ENCODE results near the gene STKLD1. TPM values are rescaled to one million over a fixed set of nuclear protein-coding genes. Genes with fewer than 3 reads are reported as not detected.

The STKLD1 gene
- total RNA-seq, 1 experiment from 2014 or later = 4.1 TPM

DNA sequence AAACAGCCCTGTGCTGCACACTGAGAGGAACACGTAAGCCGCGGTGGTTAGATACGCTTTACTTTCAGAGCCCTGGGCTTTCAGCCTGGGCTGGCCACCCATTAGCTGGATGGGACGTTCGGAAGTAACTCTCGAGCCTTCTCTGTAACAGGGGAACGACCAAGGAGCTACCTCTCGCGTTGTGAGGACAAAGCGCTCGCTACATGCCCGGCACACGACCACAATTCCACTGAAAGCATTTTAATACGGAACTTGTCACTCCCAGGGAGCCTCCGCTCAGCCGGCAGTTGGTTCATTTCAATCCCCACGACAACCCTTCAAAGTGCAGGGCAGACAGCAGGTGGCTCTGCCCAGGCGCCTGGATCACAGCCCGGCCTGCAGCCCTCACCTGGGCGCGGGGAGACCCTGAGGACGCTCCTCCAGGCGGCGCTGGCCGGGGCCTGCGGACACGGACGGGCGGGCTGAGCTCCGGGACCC is 20.2 kb upstream of the STKLD1 start:
- H3F3A ChIP-seq (ENCODE audit: low read length, unreplicated experiment) = peaks cover 7% of the 10 kb centered on the region
- no peaks in the 10 kb centered on the region for H3K9me3 ChIP-seq (ENCODE audit: low read length)
- H3K9ac ChIP-seq (ENCODE audit: low read length) = peak overlapping the region; percentile 66
- peak overlapping the region; percentile 80 for H3K4me2 ChIP-seq (ENCODE audit: low read length)
- TF ChIP-seq EZH2 (IDR thresholded peaks at IDR 0.05; ENCODE audit: low read length, unreplicated experiment) = no peak
- no peak for TF ChIP-seq EZH2phosphoT487 (IDR thresholded peaks at IDR 0.05; ENCODE audit: borderline replicate concordance, low read length)
- peaks cover 39% of the 10 kb centered on the region for H3K79me2 ChIP-seq (ENCODE audit: low read length)
- H2AFZ ChIP-seq (ENCODE audit: low read length) = no peak overlapping the region
- ChIA-PET POLR2A (ENCODE audit: unreplicated experiment) (interaction anchor here (1.1 kb wide), 1 partner anchor 9 kb away, joined by 4 read pairs; no protein-coding TSS in a partner anchor), CTCF (interaction anchor here (0.7 kb wide), 1 partner anchor 69 kb away, joined by 8 read pairs; no protein-coding TSS in a partner anchor)
- no peak overlapping the region for H3K27ac ChIP-seq (ENCODE audit: low read length)
- intact Hi-C loops (cut with micrococcal nuclease) = loop anchor here (5.0 kb wide), 1 partner anchor 131 kb away; no protein-coding TSS in a partner anchor
- no peak for DNase-seq
- peak overlapping the region; percentile 89 for H3K4me3 ChIP-seq (ENCODE audit: low read length)
- peaks cover 18% of the 10 kb centered on the region for H3K36me3 ChIP-seq (ENCODE audit: low read depth, low read length)
- BruUV-seq (replicated peaks) = TSS peak; percentile 36
- H3K9me2 ChIP-seq (replicated peaks; ENCODE audit: low read length) = no peaks in the 10 kb centered on the region
- peak; percentile 23 for ATAC-seq
- peaks cover 4% of the 10 kb centered on the region; the same call in 1 of the 2 replicates for H4K20me1 ChIP-seq (ENCODE audit: low read length)
- no peaks in the 10 kb centered on the region for H3K27me3 ChIP-seq (ENCODE audit: low read length)
- H3K4me1 ChIP-seq (ENCODE audit: insufficient read depth, low read length) = peaks cover 11% of the 10 kb centered on the region

DNA sequence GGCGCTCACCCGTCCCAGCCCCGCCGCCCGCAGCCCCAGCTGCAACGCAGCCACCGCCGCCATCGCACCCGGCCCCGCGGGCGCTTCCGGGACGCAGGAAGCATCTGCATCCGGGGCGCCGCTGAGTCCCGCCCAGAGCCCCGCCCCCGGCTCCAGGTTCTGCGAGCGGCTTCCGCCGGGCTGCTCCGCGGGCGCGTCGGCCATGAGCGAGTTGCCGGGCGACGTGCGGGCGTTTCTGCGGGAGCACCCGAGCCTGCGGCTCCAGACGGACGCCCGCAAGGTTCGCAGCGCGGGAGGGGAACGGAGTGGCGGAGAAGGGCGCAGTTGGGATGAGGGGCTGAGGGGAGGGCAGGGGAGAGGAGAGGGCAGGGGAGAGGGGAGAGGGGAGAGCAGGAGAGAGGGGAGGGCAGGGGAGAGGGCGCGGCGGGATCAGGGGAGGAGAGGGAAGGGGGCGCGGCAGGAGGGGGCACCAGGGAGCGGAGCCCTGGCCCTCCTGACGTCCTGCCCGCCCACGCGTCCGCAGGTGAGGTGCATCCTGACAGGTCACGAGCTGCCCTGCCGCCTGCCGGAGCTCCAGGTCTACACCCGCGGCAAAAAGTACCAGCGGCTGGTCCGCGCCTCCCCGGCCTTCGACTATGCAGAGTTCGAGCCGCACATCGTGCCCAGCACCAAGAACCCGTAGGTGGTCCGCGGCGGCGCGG is 19.6 kb upstream of the STKLD1 start, which contains the start of the genes SURF1 and SURF2:
Gene SURF1, minus strand, starts transcription at position 97 of the 701 bp plus-strand sequence. Its CDS starts 34 bp downstream, at position 63.
Gene SURF2, plus strand, starts transcription at position 160 of the 701 bp plus-strand sequence. Its CDS starts 43 bp downstream, at position 203.
- CTCF ChIA-PET = interaction anchor here (0.7 to 1.0 kb wide), 2 partner anchors 69 to 129 kb away, joined by 3 to 8 read pairs; no protein-coding TSS in a partner anchor
- peaks cover 39% of the 10 kb centered on the region for H3K79me2 ChIP-seq (ENCODE audit: low read length)
- peak; percentile 74 for DNase-seq

DNA sequence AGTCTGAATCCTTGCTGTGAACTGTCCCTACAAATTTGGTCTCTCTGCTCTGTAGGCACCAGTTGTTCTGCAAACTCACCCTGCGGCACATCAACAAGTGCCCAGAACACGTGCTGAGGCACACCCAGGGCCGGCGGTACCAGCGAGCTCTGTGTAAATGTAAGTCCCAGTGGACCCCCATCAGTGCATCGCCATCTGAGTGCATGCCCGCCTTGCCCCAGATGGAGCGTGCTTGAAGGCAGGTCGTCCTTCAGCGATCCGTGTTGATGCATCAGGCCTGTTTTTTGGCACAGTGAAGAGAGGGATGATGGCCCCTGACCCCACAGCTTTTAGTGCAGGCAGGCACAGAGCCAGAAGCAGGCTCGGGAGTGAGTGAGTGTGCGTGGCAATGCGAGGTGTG is 18.5 kb upstream of the STKLD1 start:
- H3K36me3 ChIP-seq (ENCODE audit: low read depth, low read length) = peaks cover 3% of the 10 kb centered on the region
- no peak for TF ChIP-seq EZH2phosphoT487 (IDR thresholded peaks at IDR 0.05; ENCODE audit: borderline replicate concordance, low read length)
- TF ChIP-seq, protein P1, sequence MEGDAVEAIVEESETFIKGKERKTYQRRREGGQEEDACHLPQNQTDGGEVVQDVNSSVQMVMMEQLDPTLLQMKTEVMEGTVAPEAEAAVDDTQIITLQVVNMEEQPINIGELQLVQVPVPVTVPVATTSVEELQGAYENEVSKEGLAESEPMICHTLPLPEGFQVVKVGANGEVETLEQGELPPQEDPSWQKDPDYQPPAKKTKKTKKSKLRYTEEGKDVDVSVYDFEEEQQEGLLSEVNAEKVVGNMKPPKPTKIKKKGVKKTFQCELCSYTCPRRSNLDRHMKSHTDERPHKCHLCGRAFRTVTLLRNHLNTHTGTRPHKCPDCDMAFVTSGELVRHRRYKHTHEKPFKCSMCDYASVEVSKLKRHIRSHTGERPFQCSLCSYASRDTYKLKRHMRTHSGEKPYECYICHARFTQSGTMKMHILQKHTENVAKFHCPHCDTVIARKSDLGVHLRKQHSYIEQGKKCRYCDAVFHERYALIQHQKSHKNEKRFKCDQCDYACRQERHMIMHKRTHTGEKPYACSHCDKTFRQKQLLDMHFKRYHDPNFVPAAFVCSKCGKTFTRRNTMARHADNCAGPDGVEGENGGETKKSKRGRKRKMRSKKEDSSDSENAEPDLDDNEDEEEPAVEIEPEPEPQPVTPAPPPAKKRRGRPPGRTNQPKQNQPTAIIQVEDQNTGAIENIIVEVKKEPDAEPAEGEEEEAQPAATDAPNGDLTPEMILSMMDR (conservative IDR thresholded peaks at IDR 0.05; ENCODE audit: low read depth, low read length) = no peak
- TF ChIP-seq EZH2 (IDR thresholded peaks at IDR 0.05; ENCODE audit: low read length, unreplicated experiment) = no peak
- no peaks in the 10 kb centered on the region for H3K9me2 ChIP-seq (replicated peaks; ENCODE audit: low read length)
- ChIA-PET POLR2A (ENCODE audit: unreplicated experiment) (no interaction called here), CTCF (no interaction called here)
- H3F3A ChIP-seq (ENCODE audit: low read length, unreplicated experiment) = peaks cover 7% of the 10 kb centered on the region
- H3K9ac ChIP-seq (ENCODE audit: low read length) = no peak overlapping the region; the same call in 1 of the 2 replicates
- H3K4me2 ChIP-seq (ENCODE audit: low read length) = peak overlapping the region; percentile 86
- H3K4me3 ChIP-seq (ENCODE audit: low read length) = peak overlapping the region; percentile 89
- peaks cover 11% of the 10 kb centered on the region for H3K4me1 ChIP-seq (ENCODE audit: insufficient read depth, low read length)
- no peaks in the 10 kb centered on the region for H4K20me1 ChIP-seq (ENCODE audit: low read length)
- H3K79me2 ChIP-seq (ENCODE audit: low read length) = peaks cover 39% of the 10 kb centered on the region
- DNase-seq = no peak
- intact Hi-C loops (cut with micrococcal nuclease) = loop anchor here (5.0 kb wide), 1 partner anchor 130 kb away; no protein-coding TSS in a partner anchor
- no peak overlapping the region for H3K27ac ChIP-seq (ENCODE audit: low read length)
- no peaks in the 10 kb centered on the region for H3K27me3 ChIP-seq (ENCODE audit: low read length)
- H3K9me3 ChIP-seq (ENCODE audit: low read length) = no peaks in the 10 kb centered on the region
- no TSS peak for BruUV-seq (replicated peaks)
- H2AFZ ChIP-seq (ENCODE audit: low read length) = no peak overlapping the region
- no peak for ATAC-seq

More for the DNA sequence above, 19.6 kb upstream of the STKLD1 start, which contains the start of the genes SURF1 and SURF2:
- Histone ChIP-seq H3K9me2 (replicated peaks; ENCODE audit: low read length) (no peaks in the 10 kb centered on the region), H2AFZ (ENCODE audit: low read length) (peak within 1 kb of the TSS; percentile 61; the same call in 1 of the 2 replicates), H3K4me3 (ENCODE audit: low read length) (peak within 1 kb of the TSS; percentile 89), H3K27ac (ENCODE audit: low read length) (no peak within 1 kb of the TSS), H3K27me3 (ENCODE audit: low read length) (no peaks in the 10 kb centered on the region), H3K4me2 (ENCODE audit: low read length) (peak within 1 kb of the TSS; percentile 86), H3F3A (ENCODE audit: low read length, unreplicated experiment) (peaks cover 7% of the 10 kb centered on the region), H4K20me1 (ENCODE audit: low read length) (0 out of 2 replicates have a peak, but pooled peaks cover 4% of the 10 kb centered on the region), H3K4me1 (ENCODE audit: insufficient read depth, low read length) (peaks cover 11% of the 10 kb centered on the region), H3K36me3 (ENCODE audit: low read depth, low read length) (peaks cover 12% of the 10 kb centered on the region), H3K9me3 (ENCODE audit: low read length) (no peaks in the 10 kb centered on the region), H3K9ac (ENCODE audit: low read length) (peak within 1 kb of the TSS; percentile 79)
- no TSS peak for BruUV-seq (replicated peaks)
- TF ChIP-seq EZH2 (IDR thresholded peaks at IDR 0.05; ENCODE audit: low read length, unreplicated experiment) (no peak), EZH2phosphoT487 (IDR thresholded peaks at IDR 0.05; ENCODE audit: borderline replicate concordance, low read length) (no peak)
- TF ChIP-seq, protein P1 (conservative IDR thresholded peaks at IDR 0.05; ENCODE audit: low read depth, low read length) = no peak
- intact Hi-C loops (cut with micrococcal nuclease) = loop anchor here (5.0 kb wide), 1 partner anchor 131 kb away; no protein-coding TSS in a partner anchor
- POLR2A ChIA-PET (ENCODE audit: unreplicated experiment) = interaction anchor here (1.1 kb wide), 1 partner anchor 10 kb away, joined by 4 read pairs; no protein-coding TSS in a partner anchor
- ATAC-seq = peak; percentile 76
